Lower leg skin (tissue), 3 donors: ENCODE measurements around the gene FANK1.

Experiments used
- POLR2A ChIP-seq, 2 donors: fragments of 450-650 bp; IDR thresholded peaks; one replicate each; pipeline ENCODE4 v1.6.1; 2016 to 2017; ENCODE audit warnings: antibody characterized with exemption in 2 of 2, mild to moderate bottlenecking in 1 of 2, moderate library complexity in 1 of 2
- TF ChIP-seq, protein P1 (sequence below), 3 donors: fragments of 450-650 bp; IDR thresholded peaks; one replicate each; pipeline ENCODE4 v1.5.1; 2016; ENCODE audit warnings: antibody characterized with exemption in 3 of 3, mild to moderate bottlenecking in 3 of 3, moderate library complexity in 2 of 3

- TF ChIP-seq, protein P1, sequence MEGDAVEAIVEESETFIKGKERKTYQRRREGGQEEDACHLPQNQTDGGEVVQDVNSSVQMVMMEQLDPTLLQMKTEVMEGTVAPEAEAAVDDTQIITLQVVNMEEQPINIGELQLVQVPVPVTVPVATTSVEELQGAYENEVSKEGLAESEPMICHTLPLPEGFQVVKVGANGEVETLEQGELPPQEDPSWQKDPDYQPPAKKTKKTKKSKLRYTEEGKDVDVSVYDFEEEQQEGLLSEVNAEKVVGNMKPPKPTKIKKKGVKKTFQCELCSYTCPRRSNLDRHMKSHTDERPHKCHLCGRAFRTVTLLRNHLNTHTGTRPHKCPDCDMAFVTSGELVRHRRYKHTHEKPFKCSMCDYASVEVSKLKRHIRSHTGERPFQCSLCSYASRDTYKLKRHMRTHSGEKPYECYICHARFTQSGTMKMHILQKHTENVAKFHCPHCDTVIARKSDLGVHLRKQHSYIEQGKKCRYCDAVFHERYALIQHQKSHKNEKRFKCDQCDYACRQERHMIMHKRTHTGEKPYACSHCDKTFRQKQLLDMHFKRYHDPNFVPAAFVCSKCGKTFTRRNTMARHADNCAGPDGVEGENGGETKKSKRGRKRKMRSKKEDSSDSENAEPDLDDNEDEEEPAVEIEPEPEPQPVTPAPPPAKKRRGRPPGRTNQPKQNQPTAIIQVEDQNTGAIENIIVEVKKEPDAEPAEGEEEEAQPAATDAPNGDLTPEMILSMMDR (IDR thresholded peaks at IDR 0.05) = no peak
- no peak for TF ChIP-seq POLR2A (IDR thresholded peaks at IDR 0.05)
Observed at GRCh38 chr10:125928928-125929585, 32.7 kb downstream of the FANK1 start.
